Liver (tissue), 9 donors: ENCODE measurements around the gene COL4A1. TPM values are rescaled to one million over a fixed set of nuclear protein-coding genes. Genes with fewer than 3 reads are reported as not detected.

Source experiments
- DNase-seq: peaks from one replicate; pipeline ENCODE4 v3.0.0-alpha.2; 2017; ENCODE audit warnings: low spot score
- H3K27ac ChIP-seq, 2 donors: one replicate each; pipeline ENCODE4 v1.7.0; 2013; ENCODE audit warnings: inconsistent platforms in 2 of 2, low read length in 2 of 2, control low read depth in 1 of 2, low read depth in 1 of 2, mild to moderate bottlenecking in 1 of 2
- H3K27me3 ChIP-seq, 4 donors: one replicate each; pipeline versions ENCODE4 v1.6.1 to v1.7.0; 2013; ENCODE audit warnings: low read length in 3 of 4, inconsistent platforms in 1 of 4, mild to moderate bottlenecking in 1 of 4, moderate library complexity in 1 of 4; ENCODE audit not compliant: control insufficient read depth in 4 of 4, insufficient read depth in 4 of 4
- H3K36me3 ChIP-seq, 4 donors: one replicate each; pipeline versions ENCODE4 v1.6.1 to v1.7.0; 2013; ENCODE audit warnings: low read length in 3 of 4, mild to moderate bottlenecking in 3 of 4, low read depth in 1 of 4, moderate library complexity in 1 of 4; ENCODE audit not compliant: control insufficient read depth in 4 of 4, insufficient read depth in 3 of 4
- H3K4me1 ChIP-seq, 4 donors: one replicate each; pipeline versions ENCODE4 v1.6.1 to v1.7.0; 2013; ENCODE audit warnings: low read length in 3 of 4, mild to moderate bottlenecking in 3 of 4, moderate library complexity in 1 of 4; ENCODE audit not compliant: control insufficient read depth in 4 of 4, insufficient read depth in 4 of 4
- H3K4me3 ChIP-seq, 3 donors: one replicate each; pipeline versions ENCODE4 v1.6.1 to v1.7.0; 2013; ENCODE audit warnings: low read length in 3 of 3, control low read depth in 1 of 3, low read depth in 1 of 3, mild to moderate bottlenecking in 1 of 3
- H3K9ac ChIP-seq, 2 donors: one replicate each; pipeline ENCODE4 v1.7.0; 2013; ENCODE audit warnings: low read length in 2 of 2, mild to moderate bottlenecking in 2 of 2, moderate library complexity in 2 of 2, control low read depth in 1 of 2, low read depth in 1 of 2
- H3K9me3 ChIP-seq, 4 donors: one replicate each; pipeline versions ENCODE4 v1.6.1 to v1.7.0; 2013; ENCODE audit warnings: low read length in 3 of 4; ENCODE audit not compliant: control insufficient read depth in 4 of 4
- EGR1 ChIP-seq, 2 donors: IDR thresholded peaks; 2 replicates each; pipeline ENCODE4 v1.6.1; 2016 to 2018; ENCODE audit warnings: antibody characterized with exemption in 2 of 2, low read depth in 2 of 2
- FOXA1 ChIP-seq: IDR thresholded peaks from 2 replicates; pipeline ENCODE4 v1.6.1; 2016; ENCODE audit warnings: antibody characterized with exemption
- FOXA2 ChIP-seq: IDR thresholded peaks from 2 replicates; pipeline ENCODE4 v1.6.1; 2016; ENCODE audit warnings: antibody characterized with exemption
- GABPA ChIP-seq, 2 donors: IDR thresholded peaks in 1 of 2; conservative IDR thresholded peaks in 1 of 2; 2 replicates each; pipeline ENCODE4 v1.6.1; 2016; ENCODE audit warnings: antibody characterized with exemption in 2 of 2, mild to moderate bottlenecking in 1 of 2, moderate library complexity in 1 of 2
- HNF4G ChIP-seq: IDR thresholded peaks from 2 replicates; pipeline ENCODE4 v1.6.1; 2016; ENCODE audit warnings: antibody characterized with exemption
- JUND ChIP-seq, 2 donors: IDR thresholded peaks; 2 replicates each; pipeline ENCODE4 v1.6.1; 2016; ENCODE audit warnings: antibody characterized with exemption in 2 of 2
- NR2F2 ChIP-seq: IDR thresholded peaks from 2 replicates; pipeline ENCODE4 v1.6.1; 2016; ENCODE audit warnings: antibody characterized with exemption
- RAD21 ChIP-seq, 2 donors: IDR thresholded peaks; 2 replicates each; pipeline ENCODE4 v1.6.1; 2016; ENCODE audit warnings: antibody characterized with exemption in 2 of 2, mild to moderate bottlenecking in 2 of 2
- RXRA ChIP-seq, 2 donors: IDR thresholded peaks; 2 replicates each; pipeline ENCODE4 v1.6.1; 2017 to 2018; ENCODE audit warnings: antibody characterized with exemption in 2 of 2, mild to moderate bottlenecking in 1 of 2
- SP1 ChIP-seq: IDR thresholded peaks from 2 replicates; pipeline ENCODE4 v1.6.1; 2018; ENCODE audit warnings: antibody characterized with exemption, mild to moderate bottlenecking
- TAF1 ChIP-seq: conservative IDR thresholded peaks from 2 replicates; pipeline ENCODE4 v1.6.1; 2016; ENCODE audit warnings: antibody characterized with exemption, mild to moderate bottlenecking
- YY1 ChIP-seq: IDR thresholded peaks from 2 replicates; pipeline ENCODE4 v1.6.1; 2016; ENCODE audit warnings: antibody characterized with exemption, mild to moderate bottlenecking
- WGBS: extraction: QIAGEN DNeasy Blood & Tissue Kit; methylation state at CpG from one replicate; pipeline ENCODE4 v1.1.7; 2013; 5-methylcytosine and 5-hydroxymethylcytosine counted together
- polyA plus RNA-seq, 2 donors: library from polyadenylated mRNA; stranded (reverse) in 1 of 2; unstranded in 1 of 2; fragments of 200-250 nt in 1 of 2; fragments of >200 nt in 1 of 2; fragmentation: Nextera tagmentation in 1 of 2; extraction: Ambion mirVana in 1 of 2; gene quantifications; one replicate each; pipeline versions ENCODE4 v1.2.1 to v1.2.3, GENCODE V29; 2013 to 2015
- total RNA-seq, 2 donors: library from RNA; depleted of rRNA; stranded (reverse); fragments of >200 nt; gene quantifications; one replicate each; pipeline ENCODE4 v1.2.3, GENCODE V29; 2014
- TF ChIP-seq, protein P1 (sequence below): fragments of 150-350 bp; IDR thresholded peaks from 2 replicates; pipeline ENCODE4 v1.5.1; 2017; ENCODE audit warnings: improper control_type of control experiment, low read depth, low read length; ENCODE audit not compliant: missing input control
- TF ChIP-seq, protein P2 (sequence below): IDR thresholded peaks from 2 replicates; pipeline ENCODE4 v1.6.1; 2016; ENCODE audit warnings: antibody characterized with exemption
- TF ChIP-seq, protein P3 (sequence below): IDR thresholded peaks from 2 replicates; pipeline ENCODE4 v1.6.1; 2016; ENCODE audit warnings: antibody characterized with exemption
- TF ChIP-seq, protein P4 (sequence below): IDR thresholded peaks from 2 replicates; pipeline ENCODE4 v1.6.1; 2016; ENCODE audit warnings: antibody characterized with exemption, mild to moderate bottlenecking
- TF ChIP-seq, protein P5 (sequence below): IDR thresholded peaks from 2 replicates; pipeline ENCODE4 v1.6.1; 2016; ENCODE audit warnings: antibody characterized with exemption
- donor health status: healthy.
- donor health status: healthy.
- donor health status: healthy.
- donor health status: healthy.
- donor health status: healthy.

The COL4A1 gene
- total and polyA plus RNA-seq, 4 donors, result 5.0 to 68.5 (median 37.9) TPM

DNA sequence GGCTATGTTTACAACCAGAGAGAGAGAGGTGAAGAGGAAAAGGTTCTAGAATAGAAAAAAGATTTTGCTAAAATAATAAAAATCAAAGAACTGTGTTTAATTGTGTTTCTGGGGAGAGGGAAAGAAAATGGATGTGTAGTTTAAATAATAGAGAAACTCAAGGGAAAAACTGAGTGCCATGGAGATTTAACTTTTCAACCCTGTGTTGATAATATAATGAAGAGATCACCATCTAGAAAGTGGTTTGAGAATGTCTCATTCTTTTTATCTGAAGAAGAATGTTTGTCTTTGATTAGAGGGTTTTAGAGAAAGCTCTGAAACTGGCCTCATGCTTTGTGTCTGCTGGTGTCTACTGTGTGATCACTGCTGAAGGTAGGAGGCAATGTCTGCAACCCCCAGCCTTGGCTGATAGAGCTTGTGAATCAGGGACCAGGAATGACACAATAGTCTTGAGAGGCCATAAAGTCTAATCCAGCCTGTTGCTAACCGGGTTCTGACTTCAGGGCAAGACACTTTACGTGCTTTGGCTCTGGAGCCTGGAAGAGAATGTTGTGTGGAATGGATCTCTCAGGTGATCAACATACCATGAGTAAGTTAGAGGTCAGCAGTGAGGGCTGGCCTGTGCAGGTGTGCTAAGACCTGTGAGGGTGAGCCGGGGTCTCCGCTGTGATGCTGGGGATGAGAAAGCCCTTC is 5.5 kb upstream of the COL4A1 start:
- Histone ChIP-seq H3K36me3 (no peaks in the 10 kb centered on the region), H3K4me1 (peaks cover 0 to 20% (median 14%) of the 10 kb centered on the region in 4 donors), H3K9me3 (no peaks in the 10 kb centered on the region), H3K27me3 (peaks cover 0 to 13% (median 6%) of the 10 kb centered on the region in 4 donors), H3K9ac (no peak overlapping the region), H3K27ac (no peak overlapping the region), H3K4me3 (no peak overlapping the region)
- WGBS, result 65% methylated on average over 4 of the region's 4 CpGs
- TF ChIP-seq JUND (IDR thresholded peaks at IDR 0.05), result no peak
- TF ChIP-seq HNF4G, result no peak
- TF ChIP-seq EGR1 (IDR thresholded peaks at IDR 0.05; ENCODE audit: low read depth in 2 of 2), result no peak
- TF ChIP-seq, protein P1, sequence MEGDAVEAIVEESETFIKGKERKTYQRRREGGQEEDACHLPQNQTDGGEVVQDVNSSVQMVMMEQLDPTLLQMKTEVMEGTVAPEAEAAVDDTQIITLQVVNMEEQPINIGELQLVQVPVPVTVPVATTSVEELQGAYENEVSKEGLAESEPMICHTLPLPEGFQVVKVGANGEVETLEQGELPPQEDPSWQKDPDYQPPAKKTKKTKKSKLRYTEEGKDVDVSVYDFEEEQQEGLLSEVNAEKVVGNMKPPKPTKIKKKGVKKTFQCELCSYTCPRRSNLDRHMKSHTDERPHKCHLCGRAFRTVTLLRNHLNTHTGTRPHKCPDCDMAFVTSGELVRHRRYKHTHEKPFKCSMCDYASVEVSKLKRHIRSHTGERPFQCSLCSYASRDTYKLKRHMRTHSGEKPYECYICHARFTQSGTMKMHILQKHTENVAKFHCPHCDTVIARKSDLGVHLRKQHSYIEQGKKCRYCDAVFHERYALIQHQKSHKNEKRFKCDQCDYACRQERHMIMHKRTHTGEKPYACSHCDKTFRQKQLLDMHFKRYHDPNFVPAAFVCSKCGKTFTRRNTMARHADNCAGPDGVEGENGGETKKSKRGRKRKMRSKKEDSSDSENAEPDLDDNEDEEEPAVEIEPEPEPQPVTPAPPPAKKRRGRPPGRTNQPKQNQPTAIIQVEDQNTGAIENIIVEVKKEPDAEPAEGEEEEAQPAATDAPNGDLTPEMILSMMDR, result no peak
- no peak for TF ChIP-seq RAD21 (IDR thresholded peaks at IDR 0.05)
- TF ChIP-seq FOXA1, result no peak
- TF ChIP-seq, protein P2, sequence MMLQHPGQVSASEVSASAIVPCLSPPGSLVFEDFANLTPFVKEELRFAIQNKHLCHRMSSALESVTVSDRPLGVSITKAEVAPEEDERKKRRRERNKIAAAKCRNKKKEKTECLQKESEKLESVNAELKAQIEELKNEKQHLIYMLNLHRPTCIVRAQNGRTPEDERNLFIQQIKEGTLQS, result no peak
- no peak for TF ChIP-seq SP1
- TF ChIP-seq, protein P3, sequence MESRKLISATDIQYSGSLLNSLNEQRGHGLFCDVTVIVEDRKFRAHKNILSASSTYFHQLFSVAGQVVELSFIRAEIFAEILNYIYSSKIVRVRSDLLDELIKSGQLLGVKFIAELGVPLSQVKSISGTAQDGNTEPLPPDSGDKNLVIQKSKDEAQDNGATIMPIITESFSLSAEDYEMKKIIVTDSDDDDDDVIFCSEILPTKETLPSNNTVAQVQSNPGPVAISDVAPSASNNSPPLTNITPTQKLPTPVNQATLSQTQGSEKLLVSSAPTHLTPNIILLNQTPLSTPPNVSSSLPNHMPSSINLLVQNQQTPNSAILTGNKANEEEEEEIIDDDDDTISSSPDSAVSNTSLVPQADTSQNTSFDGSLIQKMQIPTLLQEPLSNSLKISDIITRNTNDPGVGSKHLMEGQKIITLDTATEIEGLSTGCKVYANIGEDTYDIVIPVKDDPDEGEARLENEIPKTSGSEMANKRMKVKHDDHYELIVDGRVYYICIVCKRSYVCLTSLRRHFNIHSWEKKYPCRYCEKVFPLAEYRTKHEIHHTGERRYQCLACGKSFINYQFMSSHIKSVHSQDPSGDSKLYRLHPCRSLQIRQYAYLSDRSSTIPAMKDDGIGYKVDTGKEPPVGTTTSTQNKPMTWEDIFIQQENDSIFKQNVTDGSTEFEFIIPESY, result no peak
- no peak for TF ChIP-seq FOXA2
- no peak for TF ChIP-seq TAF1
- no peak for TF ChIP-seq YY1
- no peak for DNase-seq

DNA sequence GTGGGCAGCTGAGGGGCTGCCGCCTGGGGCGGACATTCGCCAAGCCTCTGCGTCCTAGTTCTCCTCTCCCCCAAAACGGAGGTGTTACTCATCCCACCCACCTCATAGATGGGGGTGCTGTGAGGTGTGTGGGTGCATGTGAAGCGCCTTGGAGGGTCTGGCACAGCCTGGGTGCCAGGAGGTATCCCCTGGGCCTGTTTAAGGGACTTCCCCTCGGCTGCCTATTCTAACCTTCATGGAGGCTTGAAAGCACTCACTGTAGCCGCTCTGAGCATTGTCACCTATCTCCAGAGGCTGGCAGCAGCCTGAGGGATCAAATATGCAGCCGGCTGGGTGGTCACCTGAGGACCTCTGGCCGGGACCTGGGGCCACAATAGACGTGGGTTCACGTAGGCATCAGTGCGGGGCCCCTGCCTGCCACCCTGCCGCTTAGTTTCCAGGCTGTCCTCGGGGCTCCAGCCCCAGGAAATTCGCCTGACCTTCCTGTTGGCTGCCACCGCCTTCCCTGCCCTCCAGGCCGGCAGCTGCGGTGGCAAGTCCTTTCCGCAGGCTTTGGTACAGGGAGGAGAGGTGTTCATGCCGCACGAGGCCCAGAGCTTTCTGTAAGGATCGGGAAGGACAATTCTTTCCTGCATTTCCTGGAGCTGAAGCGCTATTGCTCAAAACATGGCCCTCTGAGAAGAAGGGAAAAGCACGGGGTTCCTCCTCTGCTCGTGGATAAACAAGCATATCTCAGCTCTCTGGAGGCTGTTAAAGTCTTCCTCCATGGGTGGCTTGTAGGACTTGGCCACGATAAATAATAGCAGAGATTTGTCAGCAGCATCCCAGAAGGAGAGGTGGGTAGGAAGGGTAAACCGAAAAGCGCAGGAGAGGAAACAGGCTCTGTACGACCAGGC is 4.7 kb upstream of the COL4A1 start:
- peak overlapping the region in 1 of 2 donors; percentile 14 for H3K27ac ChIP-seq
- no peak overlapping the region for H3K4me3 ChIP-seq
- H3K36me3 ChIP-seq, result no peaks in the 10 kb centered on the region
- 59% methylated on average over 30 of the region's 30 CpGs for WGBS
- H3K9me3 ChIP-seq, result no peaks in the 10 kb centered on the region
- no peak overlapping the region for H3K9ac ChIP-seq
- peaks cover 2 to 28% (median 18%) of the 10 kb centered on the region in 4 donors for H3K4me1 ChIP-seq
- TF ChIP-seq RAD21 (IDR thresholded peaks at IDR 0.05) (no peak), YY1 (no peak), FOXA1 (no peak), SP1 (no peak), NR2F2 (no peak), FOXA2 (no peak), JUND (IDR thresholded peaks at IDR 0.05) (no peak), RXRA (IDR thresholded peaks at IDR 0.05) (no peak), EGR1 (IDR thresholded peaks at IDR 0.05; ENCODE audit: low read depth in 2 of 2) (no peak), GABPA (IDR thresholded peaks at IDR 0.05 in 1 of 2, conservative IDR thresholded peaks at IDR 0.05 in 1 of 2) (no peak), TAF1 (no peak), HNF4G (no peak)
- TF ChIP-seq, protein P4, sequence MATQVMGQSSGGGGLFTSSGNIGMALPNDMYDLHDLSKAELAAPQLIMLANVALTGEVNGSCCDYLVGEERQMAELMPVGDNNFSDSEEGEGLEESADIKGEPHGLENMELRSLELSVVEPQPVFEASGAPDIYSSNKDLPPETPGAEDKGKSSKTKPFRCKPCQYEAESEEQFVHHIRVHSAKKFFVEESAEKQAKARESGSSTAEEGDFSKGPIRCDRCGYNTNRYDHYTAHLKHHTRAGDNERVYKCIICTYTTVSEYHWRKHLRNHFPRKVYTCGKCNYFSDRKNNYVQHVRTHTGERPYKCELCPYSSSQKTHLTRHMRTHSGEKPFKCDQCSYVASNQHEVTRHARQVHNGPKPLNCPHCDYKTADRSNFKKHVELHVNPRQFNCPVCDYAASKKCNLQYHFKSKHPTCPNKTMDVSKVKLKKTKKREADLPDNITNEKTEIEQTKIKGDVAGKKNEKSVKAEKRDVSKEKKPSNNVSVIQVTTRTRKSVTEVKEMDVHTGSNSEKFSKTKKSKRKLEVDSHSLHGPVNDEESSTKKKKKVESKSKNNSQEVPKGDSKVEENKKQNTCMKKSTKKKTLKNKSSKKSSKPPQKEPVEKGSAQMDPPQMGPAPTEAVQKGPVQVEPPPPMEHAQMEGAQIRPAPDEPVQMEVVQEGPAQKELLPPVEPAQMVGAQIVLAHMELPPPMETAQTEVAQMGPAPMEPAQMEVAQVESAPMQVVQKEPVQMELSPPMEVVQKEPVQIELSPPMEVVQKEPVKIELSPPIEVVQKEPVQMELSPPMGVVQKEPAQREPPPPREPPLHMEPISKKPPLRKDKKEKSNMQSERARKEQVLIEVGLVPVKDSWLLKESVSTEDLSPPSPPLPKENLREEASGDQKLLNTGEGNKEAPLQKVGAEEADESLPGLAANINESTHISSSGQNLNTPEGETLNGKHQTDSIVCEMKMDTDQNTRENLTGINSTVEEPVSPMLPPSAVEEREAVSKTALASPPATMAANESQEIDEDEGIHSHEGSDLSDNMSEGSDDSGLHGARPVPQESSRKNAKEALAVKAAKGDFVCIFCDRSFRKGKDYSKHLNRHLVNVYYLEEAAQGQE, result no peak
- TF ChIP-seq, protein P2, result no peak
- TF ChIP-seq, protein P1, result no peak
- TF ChIP-seq, protein P5, sequence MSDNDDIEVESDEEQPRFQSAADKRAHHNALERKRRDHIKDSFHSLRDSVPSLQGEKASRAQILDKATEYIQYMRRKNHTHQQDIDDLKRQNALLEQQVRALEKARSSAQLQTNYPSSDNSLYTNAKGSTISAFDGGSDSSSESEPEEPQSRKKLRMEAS, result no peak
- peaks cover 0 to 18% (median 6%) of the 10 kb centered on the region in 4 donors for H3K27me3 ChIP-seq
- no peak for DNase-seq
